ENCODE data around the gene CD96.
A peak's percentile ranks its signal among the peaks of the same experiment; 100 is the strongest.
"Not testable (repeated sequence)": the region's sequence is repeated elsewhere in the genome, so short reads cannot be mapped to it uniquely, and the experiment has no call there.

Gene CD96

DNA sequence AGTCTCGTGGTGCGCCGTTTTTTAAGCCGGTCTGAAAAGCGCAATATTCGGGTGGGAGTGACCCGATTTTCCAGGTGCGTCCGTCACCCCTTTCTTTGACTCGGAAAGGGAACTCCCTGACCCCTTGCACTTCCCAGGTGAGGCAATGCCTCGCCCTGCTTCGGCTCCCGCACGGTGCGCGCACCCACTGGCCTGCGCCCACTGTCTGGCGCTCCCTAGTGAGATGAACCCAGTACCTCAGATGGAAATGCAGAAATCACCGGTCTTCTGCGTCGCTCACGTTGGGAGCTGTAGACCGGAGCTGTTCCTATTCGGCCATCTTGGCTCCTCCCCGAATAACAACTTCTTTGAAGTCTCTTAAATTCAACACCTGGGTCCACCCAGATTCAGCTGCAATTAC is 19.9 kb downstream of the CD96 start:
- DNase-seq, result not testable (repeated sequence)

GRCh38 chr3:111566844-111567243 is 24.8 kb downstream of the CD96 start:
- no peak for DNase-seq

DNA sequence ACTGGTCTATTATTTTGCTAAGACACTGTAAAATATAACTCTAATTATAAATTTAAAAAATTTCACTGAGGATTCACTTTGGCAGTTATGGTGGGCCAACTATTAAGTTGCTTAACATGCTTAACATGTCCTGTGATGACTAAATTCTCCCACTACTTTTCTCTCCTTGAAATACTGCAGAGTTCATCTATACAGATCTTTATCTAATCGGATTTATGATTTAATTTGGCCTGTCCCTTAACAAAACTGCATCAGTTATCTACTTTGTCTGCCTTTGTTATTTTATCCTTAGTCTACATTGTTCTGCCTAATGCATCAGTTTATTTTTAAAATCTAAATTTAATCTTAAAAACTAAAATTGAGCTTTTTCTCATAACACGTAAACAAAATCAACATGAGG is 26.4 kb downstream of the CD96 start:
- DNase-seq, result no peak

DNA sequence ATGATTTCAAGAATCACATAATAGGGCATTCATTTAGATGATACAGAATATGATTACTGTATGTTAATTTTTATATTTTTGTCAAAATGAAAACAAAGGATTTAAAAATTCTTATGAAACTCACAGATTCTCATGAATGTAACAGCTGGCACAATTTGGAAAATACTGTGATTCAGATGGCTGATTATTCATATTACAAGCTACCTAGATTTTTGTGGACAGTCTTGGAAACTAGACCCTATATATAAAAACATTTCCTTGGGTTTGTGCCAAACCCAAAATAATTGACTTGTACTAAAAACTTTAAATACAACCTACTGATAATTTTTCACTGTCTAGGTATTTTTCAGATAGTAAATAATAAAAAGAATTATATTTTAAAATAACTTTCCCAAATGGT is 26.9 kb downstream of the CD96 start:
- DNase-seq, result no peak

DNA sequence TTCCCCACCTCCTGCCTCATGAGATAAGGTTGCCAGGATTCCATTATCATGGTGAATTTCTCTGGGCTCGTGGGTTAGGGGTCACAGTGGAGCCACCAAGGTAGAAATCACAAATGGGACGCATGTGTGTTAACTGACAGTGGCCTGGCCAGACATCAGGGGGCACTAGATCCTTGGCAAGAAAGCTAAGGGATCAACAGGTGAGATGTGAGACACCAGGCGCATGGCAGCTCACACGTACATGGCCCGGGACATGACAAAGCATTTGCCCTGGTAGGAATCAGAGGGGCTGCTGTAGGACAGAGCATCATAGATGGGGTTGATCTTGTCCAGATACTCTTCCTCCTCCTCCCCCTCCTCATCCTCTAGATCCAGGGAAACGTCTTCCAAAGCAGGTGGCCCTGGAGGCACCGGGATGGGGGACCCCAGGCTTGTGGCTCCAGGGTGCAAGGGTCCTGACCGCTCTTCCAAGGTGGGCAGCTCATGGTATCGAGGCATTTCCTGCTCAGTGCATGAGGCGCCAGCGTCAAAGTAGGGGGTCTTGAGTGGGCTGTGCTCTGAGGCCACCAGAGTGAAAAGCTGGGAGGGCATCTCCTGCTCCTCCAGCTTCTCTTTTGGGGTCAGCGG is 28.5 kb downstream of the CD96 start:
- DNase-seq, result no peak

GRCh38 chr3:111571282-111571681 is 29.3 kb downstream of the CD96 start:
- DNase-seq, result no peak

GRCh38 chr3:111571907-111572460 is 30.0 kb downstream of the CD96 start:
- DNase-seq, result peak in 1 of 2 donors; percentile 35

- no peak for DNase-seq
Measured at GRCh38 chr3:111577113-111577512, 35.1 kb downstream of the CD96 start.

DNA sequence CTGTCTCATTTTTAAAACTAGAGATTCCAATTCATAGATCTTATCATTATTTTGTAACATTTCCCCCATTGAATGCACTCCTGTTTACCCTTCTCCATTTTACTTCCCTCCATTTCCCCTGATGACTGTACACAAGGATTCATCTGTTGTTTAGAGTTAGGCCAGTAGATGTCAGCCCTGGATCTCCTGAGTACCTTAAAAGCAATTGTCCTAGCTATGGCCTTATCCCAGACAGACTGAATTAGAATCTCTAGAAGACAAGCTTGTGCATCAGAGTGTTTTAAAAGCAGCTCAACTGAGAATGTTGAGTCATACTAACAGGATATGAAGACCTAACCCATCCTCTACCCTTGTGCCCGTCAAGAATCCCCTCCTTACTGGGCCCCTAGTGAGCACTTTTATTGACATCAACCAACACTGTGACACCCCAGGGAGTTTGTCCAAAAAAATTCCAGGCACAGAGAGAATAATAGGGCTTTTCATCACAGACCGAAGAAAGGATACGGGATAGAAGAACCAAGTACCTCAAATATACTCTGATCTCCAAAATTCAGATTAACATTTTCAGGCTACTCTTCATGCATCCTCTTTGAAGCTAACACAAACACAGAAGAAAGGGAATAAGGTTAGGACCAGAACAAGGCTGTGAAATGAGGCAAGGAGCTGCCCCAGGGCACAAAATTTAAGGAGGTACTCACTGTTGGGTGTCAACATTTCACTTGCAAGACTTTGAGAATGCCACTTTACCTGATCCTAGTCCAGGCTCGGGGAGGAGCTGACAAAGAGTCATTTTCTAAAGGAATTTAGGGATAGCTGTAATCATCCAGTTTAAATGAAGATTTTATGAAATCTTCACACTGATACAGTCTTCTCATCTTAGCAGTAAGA is 36.0 kb downstream of the CD96 start:
- no peak for DNase-seq

- no peak for DNase-seq
Measured at GRCh38 chr3:111578867-111579266, 36.9 kb downstream of the CD96 start.

- DNase-seq, result no peak
Measured at GRCh38 chr3:111579495-111579894, 37.5 kb downstream of the CD96 start.

- no peak for DNase-seq
Measured at GRCh38 chr3:111581403-111582119, 39.6 kb downstream of the CD96 start.

DNA sequence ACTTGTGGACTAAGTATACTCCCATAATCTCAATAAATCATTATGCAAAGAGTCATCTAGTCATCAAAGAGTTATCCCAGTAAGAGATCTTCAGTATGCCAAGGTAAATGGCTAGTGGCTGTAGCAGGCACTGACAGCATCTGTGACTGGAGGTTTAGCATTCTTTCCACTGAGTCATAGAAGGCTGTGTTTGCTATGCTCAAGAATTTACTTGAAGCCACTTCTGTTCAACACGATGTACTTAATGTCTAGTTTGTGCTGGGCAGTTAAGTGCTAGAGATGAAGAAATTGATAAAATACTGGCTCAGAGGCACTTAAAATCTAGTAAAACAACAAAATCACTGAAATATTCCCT is 40.1 kb downstream of the CD96 start:
- no peak for DNase-seq

GRCh38 chr3:111584744-111585143 is 42.7 kb downstream of the CD96 start:
- no peak for DNase-seq

GRCh38 chr3:111585217-111585616 is 43.2 kb downstream of the CD96 start:
- no peak for DNase-seq

- no peak for DNase-seq
Measured at GRCh38 chr3:111588527-111588926, 46.5 kb downstream of the CD96 start.

DNA sequence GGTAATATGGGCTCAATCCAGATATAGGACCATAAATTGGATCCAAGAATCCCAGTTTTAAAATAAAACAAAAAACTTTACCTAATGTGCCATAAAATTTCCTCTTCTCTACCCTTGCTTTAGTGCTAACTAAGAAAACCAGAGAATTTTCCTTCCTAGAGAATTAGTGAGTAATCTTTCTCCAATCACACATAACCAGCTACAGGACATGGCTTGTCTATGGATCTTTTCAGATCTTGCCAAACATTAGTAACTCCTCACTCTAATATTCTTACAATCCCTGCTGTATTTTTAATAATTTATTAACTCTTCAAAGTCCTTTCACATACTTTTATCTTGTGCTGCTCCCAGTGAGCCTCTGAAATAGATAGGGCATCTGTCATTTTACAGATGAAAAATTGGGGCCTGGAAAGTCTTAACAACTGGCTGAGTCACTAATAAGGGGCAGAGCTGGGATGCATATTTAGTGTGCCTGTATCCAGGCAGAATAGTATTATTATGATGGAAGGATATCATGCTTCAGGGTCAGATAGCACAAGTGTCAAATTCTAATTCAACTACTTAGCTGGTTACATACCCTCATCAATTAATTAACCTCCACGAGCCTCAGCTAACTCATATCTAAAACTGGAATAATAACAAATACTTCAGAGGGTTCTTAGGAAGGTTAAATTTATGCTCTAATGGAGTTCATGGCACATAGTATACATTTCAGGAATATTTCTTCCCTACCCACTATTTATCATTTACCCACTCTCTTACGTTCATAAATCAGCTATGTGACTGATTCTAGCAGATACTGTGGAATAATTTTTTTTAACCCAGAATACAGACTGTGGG is 47.5 kb downstream of the CD96 start:
- no peak for DNase-seq

DNA sequence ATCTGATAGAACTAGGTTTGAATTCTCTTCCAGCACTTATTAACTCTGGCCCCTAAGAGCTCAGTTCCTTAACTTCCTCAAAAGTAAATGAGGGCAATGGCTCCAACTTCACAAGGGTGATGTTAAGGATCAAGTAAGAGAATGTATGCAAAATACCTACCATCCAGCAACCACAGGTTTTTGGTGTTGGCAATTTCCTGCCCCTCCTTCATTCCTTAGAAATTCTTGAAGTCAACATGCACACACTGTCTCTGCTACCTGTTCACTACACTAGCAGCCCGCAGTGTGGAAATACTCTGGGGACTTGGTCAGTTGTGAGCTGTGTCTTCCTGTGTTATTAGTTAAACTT is 48.1 kb downstream of the CD96 start:
- DNase-seq, result no peak

- no peak for DNase-seq
Measured at GRCh38 chr3:111591555-111591954, 49.6 kb downstream of the CD96 start.

DNA sequence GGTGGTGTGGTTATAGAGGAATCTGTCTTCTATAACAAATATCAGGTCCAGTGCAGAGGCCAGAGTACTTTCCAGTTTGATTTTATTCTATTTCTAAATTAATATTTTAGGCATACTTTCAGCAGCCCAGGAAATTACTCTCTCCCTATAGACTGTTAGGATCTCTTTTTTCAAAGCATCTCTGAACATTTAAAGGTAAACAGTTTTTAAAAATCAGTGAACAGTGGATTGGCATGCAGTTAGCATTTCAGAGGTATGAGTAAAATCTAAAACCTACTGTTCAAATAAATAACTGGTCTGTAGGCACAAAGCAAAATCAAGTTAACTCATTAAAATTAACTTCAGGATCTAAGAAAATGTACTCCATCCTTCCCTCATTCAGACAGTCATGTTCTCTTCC is 50.1 kb downstream of the CD96 start:
- no peak for DNase-seq

DNA sequence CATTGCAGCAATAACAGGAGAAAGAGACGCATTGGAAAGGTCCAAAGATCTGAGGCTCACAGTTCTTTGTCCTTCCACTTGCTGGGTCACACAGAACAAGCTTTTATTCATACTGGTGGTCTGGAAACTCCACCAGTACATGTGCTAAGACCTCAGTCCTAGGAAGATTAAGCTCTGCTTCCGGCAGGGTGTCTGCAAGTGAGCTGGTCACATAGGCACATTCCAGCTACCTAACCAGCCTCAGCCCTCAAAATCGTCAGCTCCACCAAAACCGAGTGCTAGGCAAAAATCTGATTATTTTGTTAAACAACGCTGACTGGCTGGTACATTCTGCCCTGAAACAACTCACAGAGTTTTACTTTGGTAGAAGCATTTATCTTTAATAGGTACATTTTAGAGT is 50.9 kb downstream of the CD96 start:
- DNase-seq, result no peak

GRCh38 chr3:111593666-111594065 is 51.7 kb downstream of the CD96 start:
- no peak for DNase-seq

DNA sequence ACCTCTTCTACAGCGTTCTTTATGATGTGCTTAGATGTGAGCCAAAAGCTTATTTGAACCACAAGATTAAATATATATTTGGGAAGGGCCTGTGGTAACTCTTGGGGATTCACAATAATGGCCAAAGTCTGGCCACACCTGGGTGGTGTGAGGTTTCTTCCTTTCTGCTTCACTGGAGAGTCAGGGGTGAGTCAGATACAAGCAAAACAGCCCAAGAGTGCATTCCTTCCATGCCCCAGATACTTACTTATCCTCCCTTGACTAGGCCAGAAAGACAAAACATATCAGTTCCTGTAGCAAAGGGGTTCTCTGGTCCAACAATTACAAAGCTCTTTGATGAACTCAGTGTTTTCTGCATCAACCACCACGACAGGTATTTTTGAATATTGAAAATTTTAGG is 52.2 kb downstream of the CD96 start:
- DNase-seq, result no peak

Measured in stimulated activated CD4-positive, alpha-beta T cell treated with anti-CD3 and anti-CD28 coated beads, Interleukin-2, amount 100 ng/mL, for 24 hours (primary cell).